GM12891 (cell line): Measurements from ENCODE around the gene NSD1.
"Not testable (repeated sequence)": the region's sequence is repeated elsewhere in the genome, so short reads cannot be mapped to it uniquely, and the experiment has no call there.

Experiments
- DNase-seq: peaks from one replicate; pipeline ENCODE4 v3.0.0; 2011; ENCODE audit warnings: low spot score; ENCODE audit not compliant: insufficient read length
- FAIRE-seq: peaks from 2 replicates; lab custom pipeline; 2011; peaks lifted over from hg19 to GRCh38; lab: Jason Lieb, UNC
- PAX5 ChIP-seq: IDR thresholded peaks from 2 replicates; pipeline ENCODE4 v1.6.1; 2011; ENCODE audit warnings: low read length, moderate library complexity, mild to moderate bottlenecking; ENCODE audit not compliant: insufficient read depth, severe bottlenecking
- POLR2A ChIP-seq: IDR thresholded peaks from 2 replicates; pipeline ENCODE4 v1.6.1; 2011; ENCODE audit warnings: low read depth, low read length, control low read depth
- POLR2AphosphoS5 ChIP-seq: IDR thresholded peaks from 2 replicates; pipeline ENCODE4 v1.6.1; 2011; ENCODE audit warnings: low read depth, low read length, control low read depth
- POU2F2 ChIP-seq: IDR thresholded peaks from 2 replicates; pipeline ENCODE4 v1.6.1; 2011; ENCODE audit warnings: low read depth, mild to moderate bottlenecking, control low read depth, low read length, moderate library complexity
- SPI1 ChIP-seq: IDR thresholded peaks from 2 replicates; pipeline ENCODE4 v1.6.1; 2011; ENCODE audit warnings: low read depth, low read length, control low read depth
- TAF1 ChIP-seq: IDR thresholded peaks from 2 replicates; pipeline ENCODE4 v1.6.1; 2011; ENCODE audit warnings: low read depth, low read length, control low read depth

The NSD1 gene

DNA sequence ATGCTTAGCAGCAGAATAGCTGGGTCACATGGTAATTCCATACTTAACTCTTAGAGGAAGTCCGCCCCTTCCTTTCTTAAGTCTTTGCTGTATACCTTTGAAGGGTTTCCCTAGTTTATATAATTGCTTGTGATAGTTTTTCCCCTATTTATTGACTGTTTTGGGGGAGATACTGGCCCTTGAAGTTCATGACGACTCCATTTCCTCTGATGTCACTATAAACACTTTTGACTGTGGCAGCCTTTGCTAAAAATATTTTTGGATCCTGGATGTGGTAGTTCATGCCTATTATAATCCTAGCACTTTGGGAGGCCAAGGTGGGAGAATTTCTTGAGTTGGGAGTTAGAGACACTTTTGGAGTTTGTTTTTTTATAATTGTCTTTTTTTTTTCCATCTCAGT, 38.4 kb downstream of the NSD1 start:
- no peak for TF ChIP-seq PAX5
- TF ChIP-seq POLR2AphosphoS5: no peak
- TF ChIP-seq SPI1: no peak
- TF ChIP-seq TAF1: no peak
- TF ChIP-seq POLR2A: no peak
- no peak for TF ChIP-seq POU2F2
- no peak for FAIRE-seq
- no peak for DNase-seq

- DNase-seq (no peak), FAIRE-seq (peak; percentile 13)
- TF ChIP-seq POLR2A (no peak), PAX5 (no peak), POLR2AphosphoS5 (no peak), POU2F2 (no peak), SPI1 (no peak), TAF1 (no peak)
Measured at GRCh38 chr5:177175336-177175735, 41.8 kb downstream of the NSD1 start.

DNA sequence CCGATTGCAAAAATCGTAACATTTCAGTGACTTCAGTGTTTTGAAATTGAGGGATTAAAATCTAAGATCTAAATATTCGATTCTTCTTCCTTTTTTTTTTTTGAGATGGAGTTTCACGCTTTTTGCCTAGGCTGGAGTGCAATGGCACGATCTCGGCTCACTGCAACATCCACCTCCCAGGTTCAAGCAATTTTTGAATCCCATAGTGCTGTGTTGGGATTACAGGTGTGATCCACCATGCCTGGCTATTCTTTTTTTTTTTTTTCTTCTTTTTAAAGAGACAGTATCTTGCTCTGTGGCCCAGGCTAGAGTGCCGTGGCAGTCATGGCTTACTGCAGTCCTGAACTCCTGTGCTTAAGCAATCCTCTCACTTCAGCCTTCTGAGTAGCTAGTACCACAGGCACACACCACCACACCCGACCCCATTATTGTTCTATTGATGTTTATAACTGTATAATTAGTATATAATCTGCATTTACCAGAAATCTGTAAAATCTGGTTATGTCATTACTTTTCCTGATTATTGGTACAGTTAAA, 42.7 kb downstream of the NSD1 start:
- FAIRE-seq (no peak), DNase-seq (no peak)
- TF ChIP-seq TAF1: no peak
- no peak for TF ChIP-seq POU2F2
- no peak for TF ChIP-seq POLR2A
- TF ChIP-seq POLR2AphosphoS5: no peak
- TF ChIP-seq SPI1: no peak
- no peak for TF ChIP-seq PAX5

DNA sequence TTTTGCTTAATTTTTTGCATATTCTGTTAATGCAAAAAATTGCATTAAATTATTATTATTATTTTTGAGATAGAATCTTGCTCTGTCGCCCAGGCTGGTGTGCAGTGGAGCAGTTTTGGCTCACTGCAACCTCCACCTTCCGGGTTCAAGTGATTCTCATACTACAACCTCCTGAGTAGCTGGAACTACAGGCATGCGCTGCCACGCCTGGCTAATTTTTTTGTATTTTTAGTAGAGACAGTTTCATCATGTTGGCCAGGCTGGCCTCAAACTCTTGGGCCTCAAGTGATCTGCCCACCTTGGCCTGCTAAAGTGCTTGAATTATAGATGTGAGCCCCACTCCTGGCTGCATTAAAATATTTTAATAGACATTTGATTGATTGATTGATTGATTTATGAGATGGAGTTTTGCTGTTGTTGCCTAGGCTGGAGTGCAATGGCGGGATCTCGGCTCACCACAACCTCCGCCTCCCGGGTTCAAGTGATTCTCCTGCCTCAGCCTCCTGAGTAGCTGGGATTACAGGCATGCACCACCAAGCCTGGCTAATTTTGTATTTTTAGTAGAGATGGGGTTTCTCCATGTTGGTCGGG, 44.4 kb downstream of the NSD1 start:
- FAIRE-seq: peak; percentile 31

GRCh38 chr5:177178733-177179304, 45.2 kb downstream of the NSD1 start:
- DNase-seq: no peak
- no peak for FAIRE-seq
- TF ChIP-seq POU2F2 (no peak), TAF1 (no peak), PAX5 (no peak), SPI1 (no peak), POLR2A (no peak), POLR2AphosphoS5 (no peak)

More for the DNA sequence above, 44.4 kb downstream of the NSD1 start:
- TF ChIP-seq PAX5: peak; percentile 84
- not testable (repeated sequence) for DNase-seq

GRCh38 chr5:177179431-177179830, 45.9 kb downstream of the NSD1 start:
- DNase-seq (no peak), FAIRE-seq (no peak)
- TF ChIP-seq POLR2AphosphoS5: no peak
- TF ChIP-seq POU2F2: no peak
- TF ChIP-seq SPI1: no peak
- TF ChIP-seq TAF1: no peak
- TF ChIP-seq POLR2A: no peak
- no peak for TF ChIP-seq PAX5

GRCh38 chr5:177183142-177183541, 49.6 kb downstream of the NSD1 start:
- TF ChIP-seq SPI1 (no peak), PAX5 (no peak), POLR2AphosphoS5 (no peak), TAF1 (no peak), POU2F2 (no peak)
- FAIRE-seq (no peak), DNase-seq (no peak)

DNA sequence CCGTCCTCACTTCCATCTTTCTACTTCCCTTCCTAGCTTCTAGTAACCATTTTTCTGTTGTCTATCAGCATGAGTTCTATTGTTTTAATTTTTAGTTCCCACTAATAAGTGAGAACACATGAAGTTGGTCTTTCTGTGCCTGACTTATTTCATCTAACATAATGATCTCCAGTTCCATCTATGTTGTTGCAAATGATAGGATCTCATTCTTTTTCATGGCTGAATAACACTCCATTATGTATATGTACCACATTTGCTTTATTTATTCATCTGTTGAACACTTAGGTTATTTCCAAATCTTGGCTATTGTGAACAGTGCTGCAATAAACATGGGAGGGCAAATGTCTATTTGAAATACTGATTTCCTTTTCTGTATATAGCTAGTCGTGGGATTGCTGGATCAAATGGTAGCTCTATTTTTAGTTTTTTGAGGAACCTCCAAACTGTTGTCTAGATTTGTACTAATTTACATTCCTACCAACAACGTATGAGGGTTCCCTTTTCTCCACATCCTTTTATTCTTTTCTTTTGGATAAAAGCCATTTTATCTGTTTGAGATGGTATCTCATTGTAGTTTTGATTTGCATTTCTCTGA, 50.3 kb downstream of the NSD1 start:
- no peak for DNase-seq
- no peak for FAIRE-seq
- TF ChIP-seq SPI1: no peak
- no peak for TF ChIP-seq POLR2A
- TF ChIP-seq TAF1: no peak
- TF ChIP-seq POLR2AphosphoS5: no peak
- TF ChIP-seq PAX5: no peak
- TF ChIP-seq POU2F2: no peak

GRCh38 chr5:177185993-177186392, 52.4 kb downstream of the NSD1 start:
- TF ChIP-seq POU2F2 (no peak), POLR2AphosphoS5 (no peak)
- DNase-seq (no peak), FAIRE-seq (no peak)
